ENCODE data around the gene TAF10. TPM values are rescaled to one million over a fixed set of nuclear protein-coding genes. Genes with fewer than 3 reads are reported as not detected.

Gene TAF10
- total RNA-seq, 1 experiment from 2014 or later = 142 TPM

- Histone ChIP-seq H3K4me1 (peaks cover 3% of the 10 kb centered on the region; the same call in 1 of the 2 replicates), H3K9me3 (no peaks in the 10 kb centered on the region), H3K36me3 (ENCODE audit: control insufficient read depth, insufficient read depth, low read length) (no peaks in the 10 kb centered on the region), H3K27me3 (replicated peaks; ENCODE audit: control insufficient read depth, insufficient read depth, low read length) (no peaks in the 10 kb centered on the region; the same call in 1 of the 2 replicates), H3K4me3 (ENCODE audit: low read depth, low read length) (no peak overlapping the region)
- no TSS peak for BruUV-seq (replicated peaks)
- H3K36me3 Mint-ChIP-seq (ENCODE audit: insufficient read depth, unreplicated experiment) = peaks cover 5% of the 10 kb centered on the region
- no peaks in the 10 kb centered on the region for H3K4me1 Mint-ChIP-seq (ENCODE audit: low read depth, unreplicated experiment)
- POLR2A ChIA-PET = no interaction called here
- no peaks in the 10 kb centered on the region for H3K27me3 Mint-ChIP-seq (ENCODE audit: insufficient read depth, unreplicated experiment)
- H3K27ac Mint-ChIP-seq (ENCODE audit: unreplicated experiment) = no peak overlapping the region
- DNase-seq = no peak
- no peaks in the 10 kb centered on the region for H3K9me3 Mint-ChIP-seq (ENCODE audit: unreplicated experiment)
- H3K4me3 Mint-ChIP-seq (ENCODE audit: unreplicated experiment) = no peak overlapping the region
- intact Hi-C loops (cut with micrococcal nuclease; ENCODE audit: unreplicated experiment) = no loop called here
- no peak for TF ChIP-seq CTCF (IDR thresholded peaks at IDR 0.05; ENCODE audit: insufficient read depth in 1 of 2, low read depth in 1 of 2, low read length in 1 of 2, severe bottlenecking in 1 of 2, unreplicated experiment in 1 of 2)
- CTCF ChIA-PET = no interaction called here
Observed at GRCh38 chr11:6625832-6626420, 13.9 kb upstream of the TAF10 start.

GRCh38 chr11:6625156-6625831, 13.3 kb upstream of the TAF10 start:
- no TSS peak for BruUV-seq (replicated peaks)
- Mint-ChIP-seq H3K9me3 (ENCODE audit: unreplicated experiment) (no peaks in the 10 kb centered on the region), H3K36me3 (ENCODE audit: insufficient read depth, unreplicated experiment) (peaks cover 5% of the 10 kb centered on the region), H3K27me3 (ENCODE audit: insufficient read depth, unreplicated experiment) (no peaks in the 10 kb centered on the region), H3K4me1 (ENCODE audit: low read depth, unreplicated experiment) (no peaks in the 10 kb centered on the region), H3K27ac (ENCODE audit: unreplicated experiment) (no peak overlapping the region), H3K4me3 (ENCODE audit: unreplicated experiment) (no peak overlapping the region)
- no peak overlapping the region for H3K4me3 ChIP-seq (ENCODE audit: low read depth, low read length)
- intact Hi-C loops (cut with micrococcal nuclease; ENCODE audit: unreplicated experiment) = no loop called here
- POLR2A ChIA-PET = no interaction called here
- peaks cover 3% of the 10 kb centered on the region; the same call in 1 of the 2 replicates for H3K4me1 ChIP-seq
- H3K27me3 ChIP-seq (replicated peaks; ENCODE audit: control insufficient read depth, insufficient read depth, low read length) = no peaks in the 10 kb centered on the region
- H3K36me3 ChIP-seq (ENCODE audit: control insufficient read depth, insufficient read depth, low read length) = no peaks in the 10 kb centered on the region
- no peak for DNase-seq
- H3K9me3 ChIP-seq = no peaks in the 10 kb centered on the region
- CTCF ChIA-PET = interaction anchor here (1.6 kb wide), 2 partner anchors 13 to 58 kb away, joined by 3 to 4 read pairs; partner anchors contain the start of gene MRPL17
- no peak for TF ChIP-seq CTCF (IDR thresholded peaks at IDR 0.05; ENCODE audit: insufficient read depth in 1 of 2, low read depth in 1 of 2, low read length in 1 of 2, severe bottlenecking in 1 of 2, unreplicated experiment in 1 of 2)

DNA sequence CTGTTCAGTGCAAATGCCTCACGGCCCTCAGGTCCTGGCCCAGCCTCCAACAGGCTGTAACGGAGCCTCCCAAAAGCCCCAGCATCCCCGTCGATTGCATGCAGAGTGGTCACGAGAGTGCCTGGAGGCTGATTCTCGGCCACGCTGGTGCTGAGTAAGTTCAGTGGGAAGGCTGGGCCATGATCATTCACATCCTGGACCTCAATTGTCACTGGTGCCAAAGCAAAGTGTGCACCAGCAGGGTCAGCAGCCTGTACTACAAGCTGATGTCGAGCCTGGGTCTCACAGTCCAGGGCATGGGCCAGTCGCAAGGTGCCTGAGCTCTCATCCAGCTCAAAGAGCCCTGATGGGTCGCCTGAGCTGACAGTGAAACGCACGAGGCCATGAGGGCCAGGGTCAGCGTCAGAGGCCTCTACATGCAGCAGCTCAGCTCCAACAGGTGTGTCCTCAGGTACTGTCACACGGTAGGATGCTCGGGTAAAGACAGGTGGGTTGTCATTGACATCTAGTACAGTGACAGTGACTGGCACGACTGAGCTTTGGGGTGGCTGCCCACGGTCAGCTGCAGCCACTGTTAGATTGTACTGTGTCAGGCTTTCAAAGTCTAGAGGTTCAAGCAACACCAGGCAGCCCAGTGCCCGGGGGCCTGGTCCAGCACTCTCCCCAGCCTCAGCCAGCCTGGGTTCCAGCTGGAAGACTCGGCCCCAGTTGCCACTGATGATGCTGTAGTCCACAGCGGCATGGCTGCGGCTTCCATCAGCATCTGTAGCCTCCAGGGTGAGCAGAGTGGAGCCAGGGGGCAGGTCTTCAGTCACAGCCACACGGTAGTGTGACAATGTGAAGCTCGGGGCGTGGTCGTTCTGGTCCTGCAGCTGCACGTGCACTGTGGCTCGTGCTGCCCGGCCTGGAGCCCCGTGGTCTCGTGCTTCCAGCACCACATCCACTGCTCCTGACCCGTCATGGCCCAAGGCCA, 11.7 kb upstream of the TAF10 start:
- no peak for TF ChIP-seq CTCF (IDR thresholded peaks at IDR 0.05; ENCODE audit: insufficient read depth in 1 of 2, low read depth in 1 of 2, low read length in 1 of 2, severe bottlenecking in 1 of 2, unreplicated experiment in 1 of 2)
- H3K36me3 Mint-ChIP-seq (ENCODE audit: insufficient read depth, unreplicated experiment) = peaks cover 5% of the 10 kb centered on the region
- H3K4me1 ChIP-seq = no peaks in the 10 kb centered on the region
- DNase-seq = no peak
- H3K4me3 ChIP-seq (ENCODE audit: low read depth, low read length) = no peak overlapping the region
- no peaks in the 10 kb centered on the region for H3K27me3 Mint-ChIP-seq (ENCODE audit: insufficient read depth, unreplicated experiment)
- no peak overlapping the region for H3K27ac Mint-ChIP-seq (ENCODE audit: unreplicated experiment)
- H3K9me3 ChIP-seq = no peaks in the 10 kb centered on the region
- BruUV-seq (replicated peaks) = no TSS peak
- ChIA-PET CTCF (interaction anchor here (1.6 kb wide), 2 partner anchors 15 to 60 kb away, joined by 3 to 4 read pairs; partner anchors contain the start of gene MRPL17), POLR2A (no interaction called here)
- no peaks in the 10 kb centered on the region for H3K9me3 Mint-ChIP-seq (ENCODE audit: unreplicated experiment)
- intact Hi-C loops (cut with micrococcal nuclease; ENCODE audit: unreplicated experiment) = no loop called here
- H3K36me3 ChIP-seq (ENCODE audit: control insufficient read depth, insufficient read depth, low read length) = no peaks in the 10 kb centered on the region
- no peaks in the 10 kb centered on the region for H3K4me1 Mint-ChIP-seq (ENCODE audit: low read depth, unreplicated experiment)
- no peak overlapping the region for H3K4me3 Mint-ChIP-seq (ENCODE audit: unreplicated experiment)
- H3K27me3 ChIP-seq (replicated peaks; ENCODE audit: control insufficient read depth, insufficient read depth, low read length) = no peaks in the 10 kb centered on the region

All from Caco-2 (cell line).